Measurements from ENCODE around the gene CECR2. TPM values are rescaled to one million over a fixed set of nuclear protein-coding genes. Genes with fewer than 3 reads are reported as not detected.

The CECR2 gene
- total RNA-seq, 1 experiment from 2014 or later = 4.1 TPM

- ChIA-PET CTCF (no interaction called here), POLR2A (ENCODE audit: low non-redundant PET) (no interaction called here)
- TF ChIP-seq EZH2 (IDR thresholded peaks at IDR 0.05; ENCODE audit: borderline replicate concordance, low read depth, low read length, poor library complexity, severe bottlenecking) (no peak), CTCF (conservative IDR thresholded peaks at IDR 0.05; ENCODE audit: low read depth, low read length) (no peak)
- Histone ChIP-seq H3K4me3 (ENCODE audit: low read depth, low read length, poor library complexity, severe bottlenecking) (no peak overlapping the region), H3K9me3 (ENCODE audit: low read depth, low read length, poor library complexity, severe bottlenecking) (no peaks in the 10 kb centered on the region), H3K27ac (ENCODE audit: low read depth, low read length, poor library complexity, severe bottlenecking) (no peak overlapping the region), H3K36me3 (ENCODE audit: insufficient read depth, low read length, poor library complexity, severe bottlenecking) (no peaks in the 10 kb centered on the region), H3K4me1 (ENCODE audit: insufficient read depth, low read length, poor library complexity, severe bottlenecking) (peaks cover 15% of the 10 kb centered on the region), H3K27me3 (replicated peaks; ENCODE audit: insufficient read depth, low read depth, low read length, poor library complexity) (no peaks in the 10 kb centered on the region)
- no peak for DNase-seq (ENCODE audit: low spot score)
- BruUV-seq (replicated peaks) = no TSS peak
- intact Hi-C loops (cut with micrococcal nuclease; ENCODE audit: unreplicated experiment) = no loop called here
Measured at GRCh38 chr22:17429516-17429915, 60.3 kb downstream of the CECR2 start.

GRCh38 chr22:17430412-17430811 lies 61.2 kb downstream of the CECR2 start:
- POLR2A ChIA-PET (ENCODE audit: low non-redundant PET) = no interaction called here

GRCh38 chr22:17431179-17431578 lies 61.9 kb downstream of the CECR2 start:
- CTCF ChIA-PET = no interaction called here
- no peaks in the 10 kb centered on the region for H3K36me3 ChIP-seq (ENCODE audit: insufficient read depth, low read length, poor library complexity, severe bottlenecking)
- no peaks in the 10 kb centered on the region for H3K27me3 ChIP-seq (replicated peaks; ENCODE audit: insufficient read depth, low read depth, low read length, poor library complexity)
- no TSS peak for BruUV-seq (replicated peaks)
- no peak for TF ChIP-seq CTCF (conservative IDR thresholded peaks at IDR 0.05; ENCODE audit: low read depth, low read length)
- TF ChIP-seq EZH2 (IDR thresholded peaks at IDR 0.05; ENCODE audit: borderline replicate concordance, low read depth, low read length, poor library complexity, severe bottlenecking) = no peak
- intact Hi-C loops (cut with micrococcal nuclease; ENCODE audit: unreplicated experiment) = no loop called here
- H3K9me3 ChIP-seq (ENCODE audit: low read depth, low read length, poor library complexity, severe bottlenecking) = no peaks in the 10 kb centered on the region
- H3K4me3 ChIP-seq (ENCODE audit: low read depth, low read length, poor library complexity, severe bottlenecking) = no peak overlapping the region
- peaks cover 16% of the 10 kb centered on the region for H3K4me1 ChIP-seq (ENCODE audit: insufficient read depth, low read length, poor library complexity, severe bottlenecking)
- POLR2A ChIA-PET (ENCODE audit: low non-redundant PET) = no interaction called here
- peak overlapping the region; percentile 14 for H3K27ac ChIP-seq (ENCODE audit: low read depth, low read length, poor library complexity, severe bottlenecking)
- DNase-seq (ENCODE audit: low spot score) = no peak

More at GRCh38 chr22:17430412-17430811, 61.2 kb downstream of the CECR2 start:
- CTCF ChIA-PET = no interaction called here
- H3K27me3 ChIP-seq (replicated peaks; ENCODE audit: insufficient read depth, low read depth, low read length, poor library complexity) = no peaks in the 10 kb centered on the region
- TF ChIP-seq CTCF (conservative IDR thresholded peaks at IDR 0.05; ENCODE audit: low read depth, low read length) (no peak), EZH2 (IDR thresholded peaks at IDR 0.05; ENCODE audit: borderline replicate concordance, low read depth, low read length, poor library complexity, severe bottlenecking) (no peak)
- H3K9me3 ChIP-seq (ENCODE audit: low read depth, low read length, poor library complexity, severe bottlenecking) = no peaks in the 10 kb centered on the region
- no peaks in the 10 kb centered on the region for H3K36me3 ChIP-seq (ENCODE audit: insufficient read depth, low read length, poor library complexity, severe bottlenecking)
- no peak overlapping the region for H3K4me3 ChIP-seq (ENCODE audit: low read depth, low read length, poor library complexity, severe bottlenecking)
- intact Hi-C loops (cut with micrococcal nuclease; ENCODE audit: unreplicated experiment) = no loop called here
- peaks cover 15% of the 10 kb centered on the region for H3K4me1 ChIP-seq (ENCODE audit: insufficient read depth, low read length, poor library complexity, severe bottlenecking)
- H3K27ac ChIP-seq (ENCODE audit: low read depth, low read length, poor library complexity, severe bottlenecking) = no peak overlapping the region
- no peak for DNase-seq (ENCODE audit: low spot score)
- BruUV-seq (replicated peaks) = no TSS peak

Measured in A673 (cell line).